WERI-Rb-1 (cell line): Measurements from ENCODE around the gene GNAT1.
"Not testable (repeated sequence)": the region's sequence is repeated elsewhere in the genome, so short reads cannot be mapped to it uniquely, and the experiment has no call there.

Experiments
- DNase-seq: peaks from one replicate; pipeline ENCODE4 v3.0.0-alpha.2; 2020
- H3K27ac ChIP-seq: fragments of 250-450 bp; sonication (Bioruptor Pico); 2 replicates; pipeline ENCODE4 v1.5.1; 2020; ENCODE audit warnings: mild to moderate bottlenecking, moderate library complexity
- H3K27me3 ChIP-seq: fragments of 250-450 bp; sonication (Bioruptor Pico); 2 replicates; pipeline ENCODE4 v1.5.1; 2021; ENCODE audit warnings: mild to moderate bottlenecking, low read depth, moderate library complexity; ENCODE audit not compliant: insufficient read depth, severe bottlenecking
- H3K36me3 ChIP-seq: fragments of 250-450 bp; sonication (Bioruptor Pico); 2 replicates; pipeline ENCODE4 v1.5.1; 2020; ENCODE audit warnings: mild to moderate bottlenecking, moderate library complexity
- H3K4me3 ChIP-seq: 2 replicates; pipeline ENCODE4 v1.5.1; 2011; ENCODE audit warnings: low read depth, mild to moderate bottlenecking, control low read depth, low read length
- H3K9me3 ChIP-seq: fragments of 250-450 bp; sonication (Bioruptor Pico); 2 replicates; pipeline ENCODE4 v1.5.1; 2021; ENCODE audit warnings: mild to moderate bottlenecking, moderate library complexity; ENCODE audit not compliant: severe bottlenecking
- CTCF ChIP-seq: IDR thresholded peaks from 2 replicates; pipeline ENCODE4 v1.5.1; 2011; ENCODE audit warnings: low read depth, mild to moderate bottlenecking, control low read depth, inconsistent platforms, low read length

The GNAT1 gene

DNA sequence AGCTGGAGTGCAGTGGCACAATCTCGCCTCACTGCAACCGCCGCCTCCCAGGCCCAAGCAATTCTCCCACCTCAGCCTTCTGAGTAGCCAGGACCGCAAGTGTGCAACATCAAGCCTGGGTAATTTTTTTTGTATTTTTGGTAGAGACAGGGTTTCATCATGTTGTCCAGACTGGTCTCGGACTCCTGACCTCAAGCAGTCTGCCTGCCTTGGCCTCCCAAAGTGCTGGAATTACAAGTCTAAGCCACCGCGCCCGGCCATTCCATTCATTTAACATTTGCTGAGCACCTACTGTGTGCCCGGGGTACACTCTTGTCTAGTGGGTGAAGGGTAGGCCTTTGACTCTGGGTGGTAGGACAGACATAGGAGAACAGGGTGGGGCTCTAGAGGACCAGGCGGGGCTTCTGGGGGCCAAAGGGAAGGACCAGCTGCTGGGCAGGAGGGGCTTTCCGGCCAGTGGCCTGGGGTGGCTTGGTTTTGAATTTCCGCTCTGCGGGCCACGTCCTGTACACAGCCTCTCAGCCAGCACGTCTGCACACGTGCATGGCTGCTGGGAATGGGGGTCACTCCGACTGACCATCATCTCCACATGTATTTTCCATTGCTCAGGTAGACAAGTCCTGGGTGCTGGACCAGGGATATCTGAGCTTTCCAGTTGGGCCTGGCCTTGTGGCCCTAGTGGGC lies 16.1 kb downstream of the GNAT1 start:
- TF ChIP-seq CTCF: no peak
- peak; percentile 6 for DNase-seq
- Histone ChIP-seq H3K4me3 (no peak overlapping the region), H3K9me3 (no peaks in the 10 kb centered on the region), H3K27ac (no peak overlapping the region; the same call in 1 of the 2 replicates), H3K36me3 (no peaks in the 10 kb centered on the region; the same call in 1 of the 2 replicates), H3K27me3 (no peaks in the 10 kb centered on the region)

GRCh38 chr3:50208677-50209344 lies 17.4 kb downstream of the GNAT1 start:
- Histone ChIP-seq H3K27me3 (no peaks in the 10 kb centered on the region), H3K4me3 (no peak overlapping the region), H3K27ac (peak overlapping the region; percentile 87), H3K36me3 (no peaks in the 10 kb centered on the region; the same call in 1 of the 2 replicates), H3K9me3 (no peaks in the 10 kb centered on the region)
- DNase-seq: peak; percentile 7
- TF ChIP-seq CTCF: no peak

DNA sequence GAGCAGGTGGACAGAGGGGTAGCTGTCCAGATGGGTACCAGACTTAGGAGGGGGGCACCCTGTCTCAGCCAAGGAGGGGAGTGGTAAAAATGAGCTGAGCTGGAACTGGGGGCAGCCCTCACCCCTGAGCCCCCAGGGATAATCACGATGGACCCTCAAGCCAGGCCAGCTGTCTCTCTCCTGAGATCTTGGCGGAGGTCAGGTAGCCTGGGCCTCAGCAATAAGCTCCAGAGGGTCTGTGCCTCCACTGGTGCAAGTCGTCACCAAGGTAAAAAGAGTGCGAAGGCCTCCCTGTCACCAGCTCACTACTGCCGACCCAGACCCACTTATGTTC lies 18.7 kb downstream of the GNAT1 start:
- no peak for TF ChIP-seq CTCF
- Histone ChIP-seq H3K27ac (peak overlapping the region; percentile 87), H3K4me3 (no peak overlapping the region), H3K9me3 (no peaks in the 10 kb centered on the region), H3K27me3 (no peaks in the 10 kb centered on the region), H3K36me3 (peaks cover 9% of the 10 kb centered on the region; the same call in 1 of the 2 replicates)
- no peak for DNase-seq

DNA sequence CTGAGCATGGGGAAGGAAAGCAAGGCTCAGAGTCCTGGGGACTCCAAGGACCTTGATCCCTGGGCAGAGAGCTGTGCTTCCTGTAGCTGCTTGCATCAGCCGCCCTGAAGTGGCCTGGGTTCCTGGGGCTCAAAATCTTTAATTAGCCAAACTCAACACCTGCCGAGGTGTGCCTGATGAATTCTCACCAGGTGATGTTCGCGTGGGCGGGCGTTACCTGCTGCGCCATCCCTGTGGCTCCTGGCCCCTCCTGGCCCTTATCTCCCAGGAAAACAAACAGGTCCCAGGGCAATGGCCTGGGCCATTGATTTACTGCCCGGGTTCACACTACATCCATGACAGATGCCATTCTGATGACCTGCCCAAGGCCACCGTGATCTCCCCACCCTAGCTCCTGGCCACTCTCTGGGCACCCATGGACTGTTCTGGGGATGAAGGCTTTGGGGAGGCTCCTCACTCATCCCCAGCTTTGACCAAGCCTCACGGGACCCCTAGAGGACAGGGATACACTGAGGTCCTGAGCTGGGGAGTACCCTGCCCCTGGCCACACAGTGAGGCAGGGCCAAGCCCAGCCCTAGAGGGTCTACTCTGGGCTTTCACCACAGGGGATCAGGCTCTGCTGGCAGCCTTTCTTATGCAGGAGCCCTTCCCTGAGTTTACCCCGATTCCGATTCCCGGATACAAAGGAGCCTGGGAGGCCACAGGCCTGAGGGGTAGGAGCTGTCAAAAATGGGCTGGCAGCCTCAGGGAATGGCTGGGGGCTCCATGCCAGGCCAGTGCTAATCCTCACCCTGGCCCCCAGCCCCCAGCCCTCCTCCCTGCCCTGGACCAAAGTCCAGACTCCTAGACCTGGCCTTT lies 19.3 kb downstream of the GNAT1 start:
- peak; percentile 35 for DNase-seq
- no peak for TF ChIP-seq CTCF
- Histone ChIP-seq H3K27me3 (no peaks in the 10 kb centered on the region), H3K9me3 (no peaks in the 10 kb centered on the region), H3K4me3 (no peak overlapping the region), H3K27ac (peak overlapping the region; percentile 87), H3K36me3 (peaks cover 13% of the 10 kb centered on the region; the same call in 1 of the 2 replicates)

GRCh38 chr3:50211368-50211717 lies 19.9 kb downstream of the GNAT1 start:
- not testable (repeated sequence) for DNase-seq, H3K9me3 ChIP-seq
- peak overlapping the region; percentile 87 for H3K27ac ChIP-seq

GRCh38 chr3:50211930-50212329 lies 20.5 kb downstream of the GNAT1 start:
- Histone ChIP-seq H3K36me3 (peaks cover 22% of the 10 kb centered on the region), H3K27ac (peak overlapping the region; percentile 87), H3K4me3 (no peak overlapping the region), H3K9me3 (no peaks in the 10 kb centered on the region), H3K27me3 (no peaks in the 10 kb centered on the region)
- DNase-seq: peak; percentile 89
- TF ChIP-seq CTCF: no peak

More at GRCh38 chr3:50211368-50211717, 19.9 kb downstream of the GNAT1 start:
- not testable (repeated sequence) for H3K4me3 ChIP-seq, H3K27me3 ChIP-seq
- H3K36me3 ChIP-seq: peaks cover 17% of the 10 kb centered on the region
